CD4-positive, alpha-beta T cell (primary cell): ENCODE data around the gene SNRPD2. TPM values are rescaled to one million over a fixed set of nuclear protein-coding genes. Genes with fewer than 3 reads are reported as not detected.

Experiments used
- ATAC-seq: fragments of 200-7000 bp; cut with Tn5 transposase; one replicate; pipeline ENCODE4 v1.10.0; 2022; ENCODE audit warnings: mild to moderate bottlenecking; ENCODE audit not compliant: poor library complexity
- CTCF ChIA-PET: fragments of 350-600 bp; sonication (Branson Sonifier 250); formaldehyde crosslinking; loops from one replicate; lab custom pipeline; 2021; ENCODE audit warnings: antibody characterized with exemption, inconsistent platforms; lab: Charles Lee
- POLR2A ChIA-PET: fragments of 350-600 bp; sonication (Branson Sonifier 250); formaldehyde crosslinking; loops from one replicate; lab custom pipeline; 2021; ENCODE audit warnings: antibody characterized with exemption, inconsistent platforms; lab: Charles Lee
- DNase-seq, 14 experiments: peaks; one replicate each; pipeline ENCODE4 v3.0.0-alpha.2; 2013 to 2020; ENCODE audit warnings: mixed read lengths in 2 of 14
- H3K27ac ChIP-seq, 2 donors: one replicate each; pipeline versions ENCODE4 v1.5.1 to v1.7.0; 2013; ENCODE audit warnings: low read length in 2 of 2, low read depth in 1 of 2, mild to moderate bottlenecking in 1 of 2
- H3K27me3 ChIP-seq, 2 experiments: 1 replicate in 1 of 2; 2 replicates in 1 of 2; pipeline versions ENCODE4 v1.6.1 to v1.7.0; 2013; ENCODE audit warnings: low read length in 2 of 2, control low read depth in 1 of 2, mild to moderate bottlenecking in 1 of 2, moderate library complexity in 1 of 2; ENCODE audit not compliant: insufficient read depth in 2 of 2, control insufficient read depth in 1 of 2
- H3K36me3 ChIP-seq: one replicate; pipeline ENCODE4 v1.6.1; 2013; ENCODE audit warnings: low read length, control low read depth; ENCODE audit not compliant: insufficient read depth
- H3K4me1 ChIP-seq: one replicate; pipeline ENCODE4 v1.6.1; 2013; ENCODE audit warnings: low read length, control low read depth; ENCODE audit not compliant: insufficient read depth
- H3K4me3 ChIP-seq: one replicate; pipeline ENCODE4 v1.5.1; 2013; ENCODE audit warnings: mild to moderate bottlenecking, low read length, moderate library complexity
- H3K9me3 ChIP-seq, 2 experiments: 1 replicate in 1 of 2; 2 replicates in 1 of 2; pipeline versions ENCODE4 v1.6.1 to v1.7.0; 2013; ENCODE audit warnings: low read length in 2 of 2, mild to moderate bottlenecking in 2 of 2, control low read depth in 1 of 2, moderate library complexity in 1 of 2; ENCODE audit not compliant: control insufficient read depth in 1 of 2, insufficient read depth in 1 of 2
- H3K27ac Mint-ChIP-seq: one replicate; pipeline ENCODE4 v1.8.0; 2020; ENCODE audit warnings: mixed read lengths
- H3K27me3 Mint-ChIP-seq: one replicate; pipeline ENCODE4 v1.8.0; 2021; ENCODE audit warnings: mixed read lengths
- H3K36me3 Mint-ChIP-seq: one replicate; pipeline ENCODE4 v1.8.0; 2021; ENCODE audit warnings: low read depth, mixed read lengths
- H3K4me1 Mint-ChIP-seq: one replicate; pipeline ENCODE4 v1.8.0; 2021; ENCODE audit warnings: low read depth, mixed read lengths
- H3K4me3 Mint-ChIP-seq: one replicate; pipeline ENCODE4 v1.8.0; 2020; ENCODE audit warnings: mild to moderate bottlenecking, mixed read lengths
- H3K9me3 Mint-ChIP-seq: one replicate; pipeline ENCODE4 v1.8.0; 2020; ENCODE audit warnings: mixed read lengths
- CTCF ChIP-seq: fragments of 200-600 bp; IDR thresholded peaks from one replicate; pipeline ENCODE4 v1.8.0; 2022; ENCODE audit warnings: antibody characterized with exemption, mild to moderate bottlenecking
- intact Hi-C, 2 experiments: fragments of 100-400 bp; cut with DNase I in 1 of 2; cut with micrococcal nuclease in 1 of 2; formaldehyde crosslinking; loops; one replicate each; pipeline versions ENCODE4 v1.15.1 to v1.9.0; 2023 to 2025; cut with DNase I, micrococcal nuclease
- polyA plus RNA-seq, 2 donors: library from polyadenylated mRNA; unstranded; fragments of 120-200 nt; gene quantifications; one replicate each; pipeline ENCODE4 v1.2.1, GENCODE V29; 2013
- total RNA-seq, 174 experiments: library from RNA in 2 of 174; stranded (reverse) in 2 of 174; gene quantifications; one replicate each; pipeline ENCODE4 v1.2.3 and lab custom pipeline; 2021 to 2026

The SNRPD2 gene
- total RNA-seq: 100 to 1,000 TPM; 367 to 369 TPM
- polyA plus RNA-seq (2013, experiment 1 of 2): 312 TPM
- 289 TPM for polyA plus RNA-seq (2013, experiment 2 of 2)
- 57.3 to 248 (median 113) reads per million in 172 experiments for total RNA-seq (lab: John Stamatoyannopoulos, UW)

- peak within 1 kb of the TSS; percentile 86 to 93 for H3K27ac ChIP-seq
- H3K27me3 Mint-ChIP-seq: no peaks in the 10 kb centered on the region
- DNase-seq: peak; percentile 81 to 96 (median 90)
- no peak for TF ChIP-seq CTCF
- peaks cover 33% of the 10 kb centered on the region for H3K4me1 Mint-ChIP-seq
- intact Hi-C loops: loop anchor here (1.0 to 10.0 kb wide), 8 partner anchors 15 to 517 kb away; partner anchors contain the start of genes OPA3 (in 2 of the 2), BLOC1S3 (in 1 of the 2), TRAPPC6A (in 1 of the 2) and VASP (in 1 of the 2)
- no peaks in the 10 kb centered on the region for H3K9me3 ChIP-seq
- ChIA-PET POLR2A (interaction anchor here (0.7 to 2.7 kb wide), 19 partner anchors 10 to 252 kb away, joined by 3 to 48 read pairs (median 4); partner anchors contain the start of genes FBXO46, FOSB and SIX5), CTCF (interaction anchor here (0.5 to 4.8 kb wide), 13 partner anchors 9 to 703 kb away, joined by 3 to 29 read pairs (median 8); partner anchors contain the start of genes FBXO46 and SIX5)
- peaks cover 39% of the 10 kb centered on the region for H3K4me1 ChIP-seq
- no peaks in the 10 kb centered on the region for H3K27me3 ChIP-seq
- H3K4me3 Mint-ChIP-seq: peak within 1 kb of the TSS; percentile 96
- peak within 1 kb of the TSS; percentile 85 for H3K4me3 ChIP-seq
- no peaks in the 10 kb centered on the region for H3K9me3 Mint-ChIP-seq
- peak; percentile 46 for ATAC-seq
- peaks cover 37% of the 10 kb centered on the region for H3K36me3 ChIP-seq
- peak within 1 kb of the TSS; percentile 95 for H3K27ac Mint-ChIP-seq
- H3K36me3 Mint-ChIP-seq: peaks cover 56% of the 10 kb centered on the region
These were observed at the start of gene SNRPD2 for GRCh38 chr19:45691516-45692186. SNRPD2 (minus strand) TSS chr19:45691953; CDS start chr19:45691888, 65 bp downstream.

- Mint-ChIP-seq H3K36me3 (no peaks in the 10 kb centered on the region), H3K27ac (no peak overlapping the region), H3K27me3 (peaks cover 5% of the 10 kb centered on the region), H3K9me3 (no peaks in the 10 kb centered on the region), H3K4me1 (no peaks in the 10 kb centered on the region), H3K4me3 (no peak overlapping the region)
- intact Hi-C loops: no loop called here
- no peak overlapping the region for H3K27ac ChIP-seq
- TF ChIP-seq CTCF: no peak
- no peaks in the 10 kb centered on the region for H3K36me3 ChIP-seq
- H3K9me3 ChIP-seq: no peaks in the 10 kb centered on the region
- H3K4me3 ChIP-seq: no peak overlapping the region
- DNase-seq (no peak), ATAC-seq (no peak)
- H3K4me1 ChIP-seq: no peaks in the 10 kb centered on the region
- CTCF ChIA-PET: no interaction called here
- no peaks in the 10 kb centered on the region for H3K27me3 ChIP-seq
- POLR2A ChIA-PET: no interaction called here
These were observed 48.0 kb upstream of the SNRPD2 start for GRCh38 chr19:45739498-45740439.

GRCh38 chr19:45733160-45733810, 41.5 kb upstream of the SNRPD2 start, which contains the start of gene MEIOSIN:
MEIOSIN (plus strand) TSS chr19:45733439; CDS start chr19:45735377, 1,938 bp downstream.
- ATAC-seq (no peak), DNase-seq (peak in 1 of 14 experiments; percentile 42)
- no peaks in the 10 kb centered on the region for H3K9me3 Mint-ChIP-seq
- POLR2A ChIA-PET: interaction anchor here (0.9 kb wide), 1 partner anchor 16 kb away, joined by 3 read pairs; no protein-coding TSS in a partner anchor
- H3K27me3 Mint-ChIP-seq: no peaks in the 10 kb centered on the region
- H3K4me3 Mint-ChIP-seq: peak within 1 kb of the TSS; percentile 64
- Histone ChIP-seq H3K27me3 (no peaks in the 10 kb centered on the region), H3K4me1 (peaks cover 27% of the 10 kb centered on the region), H3K4me3 (no peak within 1 kb of the TSS), H3K36me3 (no peaks in the 10 kb centered on the region), H3K9me3 (no peaks in the 10 kb centered on the region), H3K27ac (no peak within 1 kb of the TSS)
- intact Hi-C loops: loop anchor here in 1 of 2 experiments (2.0 to 5.0 kb wide), 2 partner anchors 38 to 154 kb away; partner anchors contain the start of gene IRF2BP1
- H3K36me3 Mint-ChIP-seq: peaks cover 12% of the 10 kb centered on the region
- H3K27ac Mint-ChIP-seq: no peak within 1 kb of the TSS
- no peak for TF ChIP-seq CTCF
- CTCF ChIA-PET: no interaction called here
- peaks cover 24% of the 10 kb centered on the region for H3K4me1 Mint-ChIP-seq
